Measurements from ENCODE around the gene F2R.
"Not testable (repeated sequence)": the region's sequence is repeated elsewhere in the genome, so short reads cannot be mapped to it uniquely, and the experiment has no call there.

The F2R gene

DNA sequence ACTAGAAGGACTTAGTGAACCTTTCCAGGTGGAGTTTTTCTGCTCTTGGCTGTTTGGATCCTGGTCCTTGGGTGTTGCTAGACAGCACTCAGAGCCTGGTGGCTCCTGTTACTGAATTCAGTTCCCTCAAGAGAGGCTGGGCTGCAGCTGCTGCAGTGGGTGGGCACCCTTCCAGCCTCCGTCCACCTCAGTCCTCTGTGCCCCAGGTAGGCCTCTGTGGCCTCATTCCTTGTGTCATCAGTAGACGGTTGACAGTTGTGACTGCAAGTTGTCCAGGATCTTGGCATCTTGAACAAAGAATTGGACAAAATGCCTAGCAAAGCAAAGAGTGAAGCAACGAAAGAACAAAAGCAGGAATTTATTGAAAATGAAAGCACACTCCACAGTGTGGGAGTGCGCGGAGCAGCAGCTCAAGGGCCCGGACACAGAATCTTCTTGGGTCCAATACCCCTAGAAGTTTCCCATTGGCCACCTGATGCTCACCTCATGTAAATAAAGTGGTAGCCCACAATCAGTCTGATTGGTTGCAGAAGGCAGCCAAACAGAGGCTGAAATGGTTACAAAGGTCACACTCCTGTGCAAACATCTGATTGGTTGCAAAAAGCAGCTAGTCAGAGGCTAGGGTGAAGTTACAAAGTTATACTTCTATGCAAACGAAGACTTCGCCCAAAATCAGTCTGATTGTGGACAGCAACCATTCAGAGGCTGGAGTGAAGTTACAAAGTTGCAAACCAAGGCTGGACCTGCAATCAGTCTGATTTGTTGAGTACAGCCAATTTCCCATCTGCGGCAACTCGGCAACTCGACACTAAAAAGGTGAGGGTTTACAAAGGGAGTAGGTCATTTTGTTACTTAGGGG lies 40.1 kb downstream of the F2R start:
- no peak for DNase-seq (ENCODE audit: low read depth in 2 of 2)

DNA sequence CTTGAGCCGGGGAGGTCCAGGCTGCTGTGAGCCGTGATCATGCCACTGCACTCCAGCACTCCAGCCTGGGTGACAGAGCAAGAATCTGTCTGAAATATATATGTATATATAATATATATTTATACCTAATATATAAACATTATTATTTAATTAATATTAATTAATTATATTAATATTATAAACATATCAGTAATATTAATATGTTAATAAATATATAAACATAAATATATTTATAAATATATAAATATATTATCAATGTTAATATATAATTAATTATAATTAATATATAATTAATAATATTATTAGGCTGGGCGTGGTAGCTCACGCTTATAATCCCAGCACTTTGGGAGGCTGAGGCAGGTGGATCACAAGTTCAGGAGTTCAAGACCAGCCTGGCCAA lies 41.1 kb downstream of the F2R start:
- DNase-seq (ENCODE audit: low read depth in 2 of 2), result no peak

DNA sequence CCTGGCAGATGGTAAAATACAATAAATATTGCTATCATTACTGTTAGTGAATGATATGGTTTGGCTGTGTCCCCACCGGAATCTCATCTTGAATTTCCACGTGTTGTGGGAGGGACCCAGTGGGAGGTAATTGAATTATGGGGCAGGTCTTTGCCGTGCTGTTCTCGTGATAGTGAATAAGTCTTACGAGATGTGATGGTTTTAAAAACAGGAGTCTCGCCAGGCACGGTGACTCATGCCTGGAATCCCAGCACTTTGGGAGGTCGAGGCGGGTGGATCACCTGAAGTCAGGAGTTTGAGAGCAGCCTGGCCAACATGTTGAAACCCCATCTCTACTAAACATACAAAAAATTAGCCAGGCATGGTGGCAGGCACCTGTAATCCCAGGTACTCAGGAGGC lies 45.2 kb downstream of the F2R start:
- not testable (repeated sequence) for DNase-seq (ENCODE audit: low read depth in 2 of 2)

GRCh38 chr5:76762484-76762883 lies 46.6 kb downstream of the F2R start:
- no peak for DNase-seq (ENCODE audit: low read depth in 2 of 2)

GRCh38 chr5:76763136-76763535 lies 47.2 kb downstream of the F2R start:
- no peak for DNase-seq (ENCODE audit: low read depth in 2 of 2)

DNA sequence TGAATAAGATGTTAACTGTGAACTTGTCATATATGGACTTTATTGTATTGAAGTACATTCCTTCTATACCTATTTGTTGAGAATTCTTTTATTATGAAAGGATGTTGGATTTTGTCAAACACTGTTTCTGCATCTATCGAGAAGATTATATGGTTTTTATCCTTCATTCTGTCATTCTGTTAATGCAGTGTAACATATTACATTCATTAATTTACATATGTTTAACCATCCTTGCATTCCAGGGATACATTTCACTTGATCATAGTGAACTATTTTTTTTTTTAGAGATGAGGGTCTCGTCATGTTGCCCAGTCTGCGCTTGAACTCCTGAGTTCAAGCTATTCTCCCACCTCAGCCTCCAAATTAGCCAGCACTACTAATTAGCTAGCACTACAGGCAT lies 48.4 kb downstream of the F2R start:
- no peak for DNase-seq (ENCODE audit: low read depth in 2 of 2)

DNA sequence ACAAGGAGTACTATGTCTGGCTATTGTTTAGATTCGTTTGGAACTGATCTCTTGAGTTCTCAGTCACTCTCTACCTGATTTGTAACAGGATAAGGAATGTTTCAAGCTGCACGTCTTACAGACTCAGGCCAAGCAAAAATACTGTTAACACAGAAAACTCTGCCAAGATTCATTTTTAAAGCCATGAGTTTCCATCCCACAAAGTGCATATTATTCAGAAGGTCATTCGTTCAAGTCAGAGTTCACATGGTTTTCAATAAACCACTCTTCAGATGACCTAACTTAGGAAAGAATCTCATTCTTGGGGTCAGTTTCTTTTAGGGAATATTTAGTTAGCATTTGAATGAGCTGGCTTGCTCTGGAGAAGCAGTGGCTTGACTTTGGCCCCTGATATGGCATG lies 49.3 kb downstream of the F2R start:
- DNase-seq (ENCODE audit: low read depth in 2 of 2), result no peak

- no peak for DNase-seq (ENCODE audit: low read depth in 2 of 2)
Measured at GRCh38 chr5:76766746-76767145, 50.8 kb downstream of the F2R start.

GRCh38 chr5:76771041-76771440 lies 55.1 kb downstream of the F2R start:
- not testable (repeated sequence) for DNase-seq (ENCODE audit: low read depth in 2 of 2)

DNA sequence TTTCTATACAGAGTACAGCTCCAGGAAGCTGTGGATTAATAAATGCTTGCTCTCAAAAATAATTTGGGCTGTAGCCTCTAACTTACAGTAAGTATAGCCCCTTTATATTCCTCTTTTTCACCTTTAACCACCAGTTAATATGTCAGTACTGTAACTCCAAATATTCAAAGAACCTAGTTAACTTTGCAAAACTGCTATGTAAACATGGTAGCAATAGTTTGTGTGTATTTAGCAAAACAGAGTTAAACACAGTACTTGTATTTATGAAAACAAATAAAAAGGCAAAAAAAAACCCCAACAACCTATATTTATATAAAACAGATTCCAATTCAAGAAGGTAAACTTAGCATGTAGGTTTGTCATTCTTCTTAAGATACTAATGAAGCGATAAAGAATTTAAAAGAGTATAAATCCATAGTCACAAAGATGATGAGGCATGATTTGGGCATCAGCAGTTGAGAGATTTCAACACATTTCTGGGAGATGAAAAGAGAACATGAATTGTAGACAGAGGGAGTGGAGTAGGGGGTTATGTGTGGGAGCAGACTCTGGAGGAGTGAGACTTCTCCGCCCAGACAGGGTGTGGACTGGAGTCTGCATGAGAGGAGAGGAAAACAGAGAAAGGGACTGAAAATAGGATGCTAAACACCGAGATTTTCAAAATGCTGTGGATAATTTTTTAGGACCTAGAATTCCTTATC lies 55.9 kb downstream of the F2R start:
- no peak for DNase-seq (ENCODE audit: low read depth in 2 of 2)

DNA sequence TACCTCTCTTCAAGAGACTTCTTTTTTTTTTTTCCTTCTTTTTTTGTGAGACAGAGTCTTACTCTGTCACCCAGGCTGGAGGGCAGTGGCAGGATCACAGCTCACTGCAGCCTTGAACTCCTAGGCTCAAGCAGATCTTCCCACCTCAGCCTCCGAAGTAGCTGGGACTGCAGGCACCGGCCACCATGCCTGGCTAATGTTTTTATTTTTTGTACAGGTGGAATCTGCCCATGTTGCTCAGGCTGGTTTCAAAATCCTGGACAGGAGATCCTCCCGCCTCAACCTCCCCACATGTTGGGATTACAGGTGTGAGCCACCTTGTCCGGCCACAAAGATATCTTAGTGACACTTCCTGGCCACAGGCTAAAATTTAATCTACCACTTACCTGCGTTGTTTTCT lies 60.0 kb downstream of the F2R start:
- DNase-seq (ENCODE audit: low read depth in 2 of 2), result no peak

- DNase-seq (ENCODE audit: low read depth in 2 of 2), result no peak
Measured at GRCh38 chr5:76776391-76776790, 60.5 kb downstream of the F2R start.

GRCh38 chr5:76780616-76781015 lies 64.7 kb downstream of the F2R start:
- not testable (repeated sequence) for DNase-seq (ENCODE audit: low read depth in 2 of 2)

- no peak for DNase-seq (ENCODE audit: low read depth in 2 of 2)
Measured at GRCh38 chr5:76781775-76782174, 65.8 kb downstream of the F2R start.

DNA sequence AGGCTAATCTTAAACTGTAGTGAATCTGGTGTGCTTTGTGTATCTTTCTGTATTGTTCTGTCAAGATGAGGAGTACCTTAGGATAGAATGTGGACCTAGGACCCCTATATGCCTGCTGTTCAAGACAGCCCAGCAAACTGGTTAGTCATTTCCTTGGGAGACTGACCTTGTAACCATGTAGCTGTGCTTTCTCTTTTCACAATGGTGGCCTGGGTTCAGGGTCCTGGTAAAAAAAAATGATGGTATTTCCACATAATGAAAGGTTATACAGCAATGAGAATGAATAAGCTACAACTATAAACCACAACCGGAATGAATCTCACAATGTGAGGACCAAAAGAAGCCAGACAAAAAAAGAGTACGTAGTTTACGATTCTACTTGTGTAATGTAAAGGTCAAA lies 66.5 kb downstream of the F2R start:
- no peak for DNase-seq (ENCODE audit: low read depth in 2 of 2)
